SK-N-DZ (cell line): ENCODE measurements around the gene UMOD.

Source experiments
- DNase-seq: peaks from one replicate; pipeline ENCODE4 v3.0.0-alpha.2; 2015; ENCODE audit warnings: low spot score

Gene UMOD

GRCh38 chr16:20364051-20364450 lies 11.5 kb upstream of the UMOD start:
- no peak for DNase-seq

DNA sequence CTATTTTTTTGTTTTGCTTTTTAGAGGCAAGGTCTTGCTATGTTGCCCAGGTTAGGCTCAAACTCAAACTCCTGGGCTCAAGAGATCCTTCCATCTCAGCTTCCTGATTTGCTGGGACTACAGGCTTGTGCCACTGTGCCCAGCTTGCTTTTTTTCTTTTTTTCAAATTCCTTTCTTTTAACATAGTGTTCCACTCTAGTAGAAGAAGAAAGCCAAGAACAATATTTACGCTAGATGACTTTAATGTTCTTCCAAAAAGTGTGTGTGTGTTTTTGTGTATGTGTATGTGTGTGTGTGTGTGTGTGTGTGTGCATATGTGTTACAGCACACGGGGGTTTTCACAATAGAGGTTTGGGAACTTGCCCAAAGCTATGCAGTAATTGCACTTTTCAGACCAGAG lies 10.7 kb upstream of the UMOD start:
- DNase-seq = no peak

DNA sequence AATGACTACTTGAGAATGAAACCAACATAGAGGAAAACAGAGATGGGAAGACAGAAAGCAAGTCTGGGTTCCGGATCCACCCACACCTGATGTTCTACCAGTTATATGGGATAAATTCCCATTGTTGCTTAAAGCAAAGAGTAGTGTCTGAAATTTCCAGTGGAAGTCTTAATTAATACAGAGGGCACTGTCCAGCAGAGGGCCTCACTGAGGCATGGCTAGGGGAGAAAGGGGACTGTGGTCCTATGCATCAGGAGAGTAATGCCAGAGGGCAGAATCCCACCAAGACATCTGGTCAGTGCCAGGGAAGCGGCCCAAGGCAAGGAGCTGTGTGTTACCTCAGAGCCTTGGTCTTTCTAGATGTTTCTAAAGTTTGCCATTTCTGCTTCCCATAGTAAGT lies 7.5 kb upstream of the UMOD start:
- no peak for DNase-seq

- no peak for DNase-seq
Observed at GRCh38 chr16:20355114-20355782, 2.7 kb upstream of the UMOD start.

DNA sequence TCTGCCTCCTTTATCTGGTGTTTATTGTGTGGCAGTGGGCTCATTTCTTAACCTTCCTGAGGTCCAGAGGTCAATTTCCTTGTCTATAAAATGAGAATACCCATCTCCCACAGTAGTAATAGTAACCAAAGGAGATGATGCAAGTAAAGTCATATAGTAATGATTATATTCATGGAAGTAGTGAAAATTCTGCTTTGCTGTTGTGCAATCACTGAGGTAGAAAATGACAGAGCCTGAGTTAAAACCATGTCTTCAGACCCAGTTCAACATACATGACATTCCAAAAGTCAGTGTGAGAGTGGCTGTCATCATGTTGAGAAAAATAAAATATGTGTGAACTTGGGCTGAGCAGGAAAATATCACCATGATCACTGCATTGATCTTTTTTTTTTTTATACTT lies 864 bp upstream of the UMOD start:
- DNase-seq = no peak

DNA sequence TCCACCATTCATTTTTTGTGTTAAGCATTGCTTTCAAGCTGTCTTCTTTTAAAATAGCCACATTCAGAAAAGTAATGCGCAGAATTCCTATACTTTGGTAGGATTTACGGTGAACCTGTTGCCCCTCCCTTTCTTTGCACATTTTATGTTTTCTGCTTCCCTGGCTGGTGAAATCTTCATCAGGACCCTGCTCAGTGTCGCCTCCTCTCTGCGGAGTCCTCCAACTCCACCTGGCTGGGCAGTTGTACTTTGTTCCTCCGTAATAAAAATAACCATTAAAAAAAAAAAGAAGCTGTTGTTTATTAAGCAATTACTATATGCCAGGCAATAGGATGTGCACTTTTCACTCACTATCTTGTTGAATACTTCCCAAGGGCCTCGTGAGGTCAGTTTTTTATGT lies 2.9 kb downstream of the UMOD start:
- no peak for DNase-seq

DNA sequence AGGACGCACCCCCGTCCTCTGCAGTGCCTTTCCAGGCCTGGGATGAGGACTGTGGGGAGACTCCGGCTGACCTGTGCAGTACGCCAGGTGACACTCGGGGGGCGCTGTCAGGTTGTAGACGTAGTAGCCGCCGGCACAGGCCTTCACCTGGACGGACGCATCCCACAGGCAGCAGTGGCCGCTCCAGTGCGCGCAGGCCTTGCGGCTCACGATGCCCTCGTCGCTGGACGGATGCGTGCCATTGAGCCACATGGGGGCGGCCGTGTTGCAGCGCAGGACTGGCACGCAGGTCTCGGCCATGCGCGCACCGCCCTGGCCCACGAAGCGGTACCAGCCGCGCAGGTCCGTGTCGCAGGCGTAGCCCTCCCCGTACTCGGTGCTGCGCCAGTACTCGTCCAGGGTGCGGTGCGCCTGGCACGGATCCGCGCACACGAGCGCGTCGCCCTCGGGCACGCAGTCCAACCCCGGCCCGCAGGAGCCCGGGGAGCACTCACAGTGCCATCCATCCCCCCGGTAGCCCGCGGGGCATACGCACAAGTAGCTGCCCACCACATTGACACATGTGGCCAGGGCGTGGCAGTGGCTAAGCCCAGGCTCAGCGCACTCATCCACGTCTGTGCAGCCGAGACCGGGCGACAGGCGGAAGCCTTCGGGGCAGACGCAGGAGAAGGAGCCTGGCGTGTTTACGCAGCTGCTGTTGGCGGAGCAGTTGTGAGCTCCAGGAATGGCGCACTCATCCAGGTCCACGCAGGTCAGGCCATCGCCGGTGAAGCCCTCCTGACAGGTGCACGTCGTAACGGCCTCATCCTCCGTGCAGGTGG lies 3.9 kb downstream of the UMOD start:
- no peak for DNase-seq

DNA sequence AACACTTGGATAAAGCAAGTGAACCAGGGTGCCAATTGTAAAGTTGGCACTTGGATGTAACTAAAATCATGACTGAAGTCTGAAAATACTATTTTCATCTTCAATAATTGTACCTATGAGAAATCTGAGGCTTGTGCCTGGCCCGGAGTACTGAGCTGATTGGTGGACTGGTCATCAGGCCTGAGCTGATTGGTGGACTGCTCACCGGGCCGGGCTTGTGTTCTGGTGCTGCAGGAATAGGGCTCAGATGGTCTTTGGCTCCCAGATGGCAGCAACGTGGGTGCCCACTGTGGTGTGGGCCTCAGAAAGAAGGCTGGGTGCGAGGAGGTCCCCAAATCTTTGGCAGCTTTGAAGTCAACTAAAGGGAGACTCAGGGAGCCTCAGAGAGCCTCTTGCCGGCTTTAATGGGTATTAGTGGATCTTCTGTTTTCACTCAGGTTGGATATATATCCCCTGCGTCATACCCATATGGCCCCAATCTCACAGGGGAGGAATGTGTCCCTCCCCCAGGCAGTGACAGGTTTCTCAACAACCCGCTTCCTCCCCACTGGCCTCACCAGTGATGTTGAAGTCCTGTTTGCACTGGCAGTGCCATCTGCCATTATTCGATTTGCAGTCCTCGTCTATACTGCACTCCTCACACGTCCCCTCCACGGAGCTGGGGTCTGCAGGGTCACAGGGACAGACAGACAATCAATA lies 4.7 kb downstream of the UMOD start:
- no peak for DNase-seq

DNA sequence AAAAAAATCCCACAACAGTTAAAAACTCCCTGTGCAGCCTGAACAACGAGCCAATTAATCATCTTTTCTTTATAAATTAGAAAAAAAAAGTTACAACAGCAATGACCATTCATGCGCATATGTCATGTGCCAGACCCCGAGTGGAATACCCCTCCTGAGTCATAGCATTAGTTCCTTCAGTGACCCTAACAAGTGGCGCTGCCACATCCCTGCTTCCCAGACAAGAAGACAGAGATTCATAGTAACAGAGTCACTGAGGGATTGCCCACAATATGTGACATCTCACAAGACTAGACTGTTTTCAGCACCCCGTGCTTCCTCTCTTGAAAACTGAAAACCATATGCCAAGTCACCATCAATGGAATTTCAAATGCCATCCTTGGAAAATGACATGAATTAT lies 7.9 kb downstream of the UMOD start:
- DNase-seq = no peak

DNA sequence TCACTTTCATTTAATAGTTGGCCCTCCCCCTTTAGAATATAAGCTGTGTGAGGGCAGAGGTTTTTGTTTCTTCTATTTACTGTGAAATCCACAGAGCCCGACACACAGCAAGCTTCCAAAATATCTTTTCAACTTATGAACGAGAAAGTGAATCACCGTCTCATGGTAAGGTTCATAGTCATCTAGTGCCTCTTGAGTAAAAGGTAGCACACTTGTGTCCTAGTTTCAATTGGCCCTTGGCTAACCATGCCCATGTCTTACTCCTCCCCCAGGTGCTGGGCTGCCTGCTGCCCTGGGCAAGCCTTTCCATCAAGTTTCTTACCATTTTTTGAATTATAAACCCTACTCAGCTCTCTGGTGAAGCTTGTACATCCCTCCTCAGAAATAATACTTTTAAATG lies 12.8 kb downstream of the UMOD start:
- no peak for DNase-seq

DNA sequence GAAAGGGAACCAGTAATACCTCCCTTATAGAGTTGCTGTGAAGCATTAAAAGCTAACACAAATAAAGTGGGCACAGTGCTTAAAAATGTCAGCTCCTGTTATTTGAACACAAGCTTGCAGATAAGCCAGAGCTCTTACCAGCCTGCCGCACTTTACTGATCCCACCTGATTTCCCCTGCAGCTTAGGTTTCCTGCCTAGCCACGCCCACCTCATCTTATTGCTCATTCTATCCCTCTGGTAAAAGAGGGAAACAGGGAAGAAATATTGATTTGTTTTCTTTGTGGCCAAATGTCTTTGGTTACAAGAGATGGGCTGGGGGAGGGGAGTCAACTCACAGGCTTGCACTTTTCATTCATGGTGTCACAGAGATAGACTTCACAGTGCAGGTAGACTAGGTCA lies 15.6 kb downstream of the UMOD start:
- no peak for DNase-seq

DNA sequence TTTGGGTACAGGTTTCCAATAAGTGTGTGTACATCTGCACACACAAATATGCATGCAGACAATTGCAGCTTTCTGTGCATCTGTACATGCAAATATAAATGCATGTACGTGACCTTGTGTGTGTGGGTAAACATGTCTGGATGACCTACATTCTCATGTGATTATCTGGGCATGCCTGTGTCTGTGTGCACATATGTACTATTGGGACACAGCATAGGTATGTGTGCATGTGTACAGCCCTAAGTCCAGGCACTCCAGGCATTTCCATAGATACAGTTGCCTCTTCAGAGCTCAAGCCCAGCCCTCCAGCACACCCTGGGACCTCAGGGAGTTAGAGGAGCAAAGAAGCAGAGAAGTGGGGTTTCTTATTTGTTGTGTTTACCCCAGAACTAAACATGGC lies 18.1 kb downstream of the UMOD start:
- DNase-seq = no peak

GRCh38 chr16:20333120-20333519 lies 19.4 kb downstream of the UMOD start:
- no peak for DNase-seq

- no peak for DNase-seq
Observed at GRCh38 chr16:20332411-20332810, 20.1 kb downstream of the UMOD start.

- DNase-seq = no peak
Observed at GRCh38 chr16:20331635-20332034, 20.9 kb downstream of the UMOD start.

GRCh38 chr16:20329392-20330138 lies 22.9 kb downstream of the UMOD start:
- DNase-seq = no peak

- no peak for DNase-seq
Observed at GRCh38 chr16:20327444-20328041, 25.0 kb downstream of the UMOD start, which contains the start of gene GP2. GP2 (minus strand) TSS chr16:20327513; CDS start chr16:20326431, 1,082 bp downstream.

- no peak for DNase-seq
Observed at GRCh38 chr16:20326321-20326720, 26.2 kb downstream of the UMOD start.

DNA sequence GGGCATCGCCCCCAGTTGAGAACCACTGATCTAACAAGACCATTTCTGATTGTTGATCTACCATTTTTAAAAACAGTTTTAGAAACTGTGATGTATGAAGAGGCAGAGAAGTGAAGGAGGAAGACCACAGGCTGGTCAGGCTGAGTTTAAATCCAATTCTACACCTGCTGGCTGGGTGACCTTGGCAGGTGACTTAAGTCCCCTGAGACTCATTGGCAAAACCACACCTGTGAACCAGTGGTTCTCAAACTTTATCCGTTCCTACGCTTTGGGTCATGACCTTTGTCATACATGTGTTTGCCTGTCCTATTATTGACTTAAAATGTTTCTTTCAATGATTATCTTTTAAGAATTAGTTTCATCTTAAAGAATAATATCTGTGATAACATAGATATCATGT lies 27.5 kb downstream of the UMOD start:
- DNase-seq = no peak

DNA sequence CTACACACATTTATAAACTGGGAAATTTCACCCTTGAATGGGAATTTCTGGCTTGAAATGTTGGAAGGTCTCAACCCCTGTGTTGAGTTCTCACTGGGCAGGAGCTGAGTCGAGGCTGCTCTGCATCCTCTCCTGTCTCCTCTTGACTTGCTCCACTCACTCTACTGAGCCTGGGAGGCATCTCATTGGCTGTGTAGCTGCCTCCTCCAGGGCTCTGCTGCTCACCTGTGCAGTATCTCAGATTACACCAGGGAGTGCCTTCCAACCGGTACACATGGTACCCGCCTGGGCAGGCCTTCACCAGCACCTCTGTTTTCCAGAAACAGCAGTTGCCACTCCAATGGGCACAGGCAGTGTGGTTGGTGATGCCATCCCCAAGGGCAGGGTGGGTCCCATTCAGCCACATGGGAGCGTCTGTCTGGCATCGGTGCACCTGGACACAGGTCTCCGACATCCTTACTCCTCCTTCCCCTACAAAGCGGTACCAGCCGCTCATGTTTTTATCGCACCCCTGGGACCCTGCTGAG lies 28.9 kb downstream of the UMOD start:
- no peak for DNase-seq

GRCh38 chr16:20322696-20323095 lies 29.8 kb downstream of the UMOD start:
- no peak for DNase-seq
